HG03159 (cell line): ENCODE results near the gene EXOC3L1.

Source experiments
- ATAC-seq: cut with Tn5 transposase; IDR thresholded peaks from one replicate; pipeline ENCODE4 v1.9.1; 2021; ENCODE audit warnings: mild to moderate bottlenecking, moderate library complexity; ENCODE audit not compliant: unreplicated experiment

The EXOC3L1 gene

GRCh38 chr16:67190041-67190440 lies at the start of gene EXOC3L1:
EXOC3L1 (minus strand) TSS chr16:67190136; CDS start chr16:67189676, 460 bp downstream.
- no peak for ATAC-seq

GRCh38 chr16:67238806-67239470 lies 49.0 kb upstream of the EXOC3L1 start:
- ATAC-seq: no peak

- ATAC-seq: no peak
Measured at GRCh38 chr16:67238278-67238575, 48.3 kb upstream of the EXOC3L1 start.

- no peak for ATAC-seq
Measured at GRCh38 chr16:67237396-67238277, 47.7 kb upstream of the EXOC3L1 start.

GRCh38 chr16:67236563-67237395 lies 46.8 kb upstream of the EXOC3L1 start:
- ATAC-seq: peak; percentile 52

- no peak for ATAC-seq
Measured at GRCh38 chr16:67235816-67236562, 46.1 kb upstream of the EXOC3L1 start.

GRCh38 chr16:67234180-67234597 lies 44.3 kb upstream of the EXOC3L1 start:
- ATAC-seq: no peak

- no peak for ATAC-seq
Measured at GRCh38 chr16:67233596-67233995, 43.7 kb upstream of the EXOC3L1 start.

GRCh38 chr16:67230809-67231660 lies 41.1 kb upstream of the EXOC3L1 start:
- ATAC-seq: no peak

- no peak for ATAC-seq
Measured at GRCh38 chr16:67229906-67230808, 40.2 kb upstream of the EXOC3L1 start.

GRCh38 chr16:67228905-67229304 lies 39.0 kb upstream of the EXOC3L1 start:
- no peak for ATAC-seq

GRCh38 chr16:67228034-67228785 lies 38.3 kb upstream of the EXOC3L1 start:
- no peak for ATAC-seq

GRCh38 chr16:67227567-67227921 lies 37.6 kb upstream of the EXOC3L1 start:
- no peak for ATAC-seq

GRCh38 chr16:67226804-67227566 lies 37.0 kb upstream of the EXOC3L1 start, which contains the start of gene TMEM208:
TMEM208 (plus strand) TSS chr16:67227130; CDS start chr16:67227219, 89 bp downstream.
- peak; percentile 88 for ATAC-seq

GRCh38 chr16:67226295-67226803 lies 36.4 kb upstream of the EXOC3L1 start:
- no peak for ATAC-seq

GRCh38 chr16:67223992-67224391 lies 34.1 kb upstream of the EXOC3L1 start:
- ATAC-seq: no peak
